Cardiac muscle cell (in vitro differentiated cells and primary cell): ENCODE results near the gene RPL39L. TPM values are rescaled to one million over a fixed set of nuclear protein-coding genes. Genes with fewer than 3 reads are reported as not detected.

Source experiments
- DNase-seq, 2 donors: peaks; one replicate each; pipeline versions ENCODE4 v3.0.0 to v3.0.0-alpha.2; 2010 to 2017; ENCODE audit warnings: low read depth in 1 of 2, low spot score in 1 of 2
- H3K27ac ChIP-seq: fragments of 200-600 bp; sonication (generic); 2 replicates; pipeline ENCODE4 v1.5.1; 2016
- H3K27me3 ChIP-seq: fragments of 200-600 bp; sonication (generic); 2 replicates; pipeline ENCODE4 v1.6.0; 2016; ENCODE audit warnings: control low read depth
- H3K36me3 ChIP-seq: fragments of 200-600 bp; sonication (generic); 2 replicates; pipeline ENCODE4 v1.5.1; 2016; ENCODE audit warnings: control low read depth
- H3K4me1 ChIP-seq: fragments of 200-600 bp; sonication (generic); 2 replicates; pipeline ENCODE4 v1.8.1; 2017; ENCODE audit warnings: low read depth, mild to moderate bottlenecking, mixed run types
- H3K4me3 ChIP-seq: fragments of 200-600 bp; sonication (generic); 2 replicates; pipeline ENCODE4 v1.5.1; 2016; ENCODE audit warnings: mild to moderate bottlenecking
- H3K9me3 ChIP-seq: fragments of 200-600 bp; sonication (generic); 2 replicates; pipeline ENCODE4 v1.5.1; 2017; ENCODE audit warnings: low read depth, mild to moderate bottlenecking, control low read depth
- polyA plus RNA-seq: library from polyadenylated mRNA; unstranded; fragments of >200 nt; fragmentation: Nextera tagmentation; extraction: Ambion mirVana; gene quantifications from 2 replicates; pipeline ENCODE4 v1.2.1, GENCODE V29; 2016
- total RNA-seq: library from RNA; depleted of rRNA; stranded (reverse); fragments of >200 nt; gene quantifications from 2 replicates; pipeline ENCODE4 v1.2.3, GENCODE V29; 2016
- TF ChIP-seq, protein P1 (sequence below): IDR thresholded peaks from 2 replicates; pipeline ENCODE4 v1.5.1; 2012; ENCODE audit warnings: low read depth, mild to moderate bottlenecking, low read length

The RPL39L gene
- total and polyA plus RNA-seq, 2 experiments from 2014 or later = 24.8 to 56.2 TPM

DNA sequence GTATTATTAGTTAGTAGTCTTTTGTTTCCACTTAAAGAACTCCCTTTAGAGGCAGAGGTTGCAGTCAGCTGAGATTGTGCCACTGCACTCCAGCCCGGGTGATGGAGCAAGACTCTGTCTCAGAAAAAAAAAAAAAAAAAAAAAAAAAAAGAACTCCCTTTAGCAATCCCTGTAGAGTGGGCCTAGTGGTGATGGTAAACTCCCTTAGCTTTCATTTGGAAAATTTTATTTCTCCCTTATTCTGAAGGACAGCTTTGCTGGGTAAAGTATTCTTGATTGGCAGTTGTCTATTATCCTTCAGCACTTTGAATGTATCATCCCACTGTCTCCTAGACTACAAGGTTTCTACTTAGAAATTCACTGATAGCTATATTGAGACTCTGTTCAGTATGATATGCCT, 46.0 kb downstream of the RPL39L start:
- TF ChIP-seq, protein P1, sequence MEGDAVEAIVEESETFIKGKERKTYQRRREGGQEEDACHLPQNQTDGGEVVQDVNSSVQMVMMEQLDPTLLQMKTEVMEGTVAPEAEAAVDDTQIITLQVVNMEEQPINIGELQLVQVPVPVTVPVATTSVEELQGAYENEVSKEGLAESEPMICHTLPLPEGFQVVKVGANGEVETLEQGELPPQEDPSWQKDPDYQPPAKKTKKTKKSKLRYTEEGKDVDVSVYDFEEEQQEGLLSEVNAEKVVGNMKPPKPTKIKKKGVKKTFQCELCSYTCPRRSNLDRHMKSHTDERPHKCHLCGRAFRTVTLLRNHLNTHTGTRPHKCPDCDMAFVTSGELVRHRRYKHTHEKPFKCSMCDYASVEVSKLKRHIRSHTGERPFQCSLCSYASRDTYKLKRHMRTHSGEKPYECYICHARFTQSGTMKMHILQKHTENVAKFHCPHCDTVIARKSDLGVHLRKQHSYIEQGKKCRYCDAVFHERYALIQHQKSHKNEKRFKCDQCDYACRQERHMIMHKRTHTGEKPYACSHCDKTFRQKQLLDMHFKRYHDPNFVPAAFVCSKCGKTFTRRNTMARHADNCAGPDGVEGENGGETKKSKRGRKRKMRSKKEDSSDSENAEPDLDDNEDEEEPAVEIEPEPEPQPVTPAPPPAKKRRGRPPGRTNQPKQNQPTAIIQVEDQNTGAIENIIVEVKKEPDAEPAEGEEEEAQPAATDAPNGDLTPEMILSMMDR = no peak
- Histone ChIP-seq H3K4me1 (no peaks in the 10 kb centered on the region), H3K27ac (no peak overlapping the region), H3K4me3 (no peak overlapping the region), H3K9me3 (no peaks in the 10 kb centered on the region), H3K27me3 (no peaks in the 10 kb centered on the region), H3K36me3 (no peaks in the 10 kb centered on the region)
- DNase-seq = no peak

GRCh38 chr3:187088701-187089100, 50.6 kb downstream of the RPL39L start:
- DNase-seq = no peak
- TF ChIP-seq, protein P1 = no peak
- peaks cover 3% of the 10 kb centered on the region for H3K9me3 ChIP-seq
- H3K27me3 ChIP-seq = no peaks in the 10 kb centered on the region
- no peak overlapping the region for H3K27ac ChIP-seq
- H3K4me1 ChIP-seq = no peaks in the 10 kb centered on the region
- H3K36me3 ChIP-seq = no peaks in the 10 kb centered on the region
- H3K4me3 ChIP-seq = no peak overlapping the region

DNA sequence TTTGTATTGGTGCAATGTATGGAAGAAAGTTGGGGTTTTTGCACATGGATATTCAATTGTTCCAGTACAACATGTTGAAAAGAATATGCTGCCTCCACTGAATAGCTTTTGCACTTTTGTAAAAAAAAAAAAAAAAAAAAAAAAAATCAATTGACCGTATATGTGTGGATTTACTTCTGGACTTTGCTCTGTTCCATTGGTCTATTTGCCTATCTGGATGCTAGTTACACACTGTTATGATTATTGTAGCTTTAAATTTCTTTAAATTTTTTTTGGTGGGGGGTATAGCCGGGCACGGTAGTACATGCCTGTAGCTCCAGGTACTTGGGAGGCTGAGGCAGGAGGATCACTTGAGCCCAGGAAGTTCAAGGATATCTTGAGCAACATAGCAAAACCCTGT, 52.5 kb downstream of the RPL39L start:
- TF ChIP-seq, protein P1 = no peak
- Histone ChIP-seq H3K27me3 (no peaks in the 10 kb centered on the region), H3K4me3 (no peak overlapping the region), H3K27ac (no peak overlapping the region), H3K4me1 (no peaks in the 10 kb centered on the region), H3K36me3 (no peaks in the 10 kb centered on the region), H3K9me3 (peaks cover 3% of the 10 kb centered on the region)
- no peak for DNase-seq

DNA sequence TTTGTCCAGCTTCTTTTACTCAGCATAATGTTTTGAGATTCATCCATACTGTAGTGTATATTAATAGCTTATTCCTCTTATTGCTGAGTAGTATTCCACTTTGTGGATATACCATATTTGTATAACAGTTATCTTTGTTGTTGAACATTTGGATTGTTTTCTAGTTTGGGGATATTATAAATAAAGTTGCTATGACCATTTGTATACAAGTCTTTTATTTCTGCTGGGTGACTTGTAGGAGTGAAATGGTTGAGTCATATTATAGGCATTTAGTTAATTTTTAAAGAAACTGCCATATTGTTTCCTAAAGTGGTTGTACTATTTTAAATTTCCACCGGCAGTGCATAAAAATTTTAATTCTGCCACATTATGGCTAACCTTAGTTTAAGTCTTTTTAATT, 53.4 kb downstream of the RPL39L start:
- no peak for DNase-seq
- no peaks in the 10 kb centered on the region for H3K27me3 ChIP-seq
- no peak overlapping the region for H3K27ac ChIP-seq
- no peak overlapping the region for H3K4me3 ChIP-seq
- TF ChIP-seq, protein P1 = no peak
- H3K9me3 ChIP-seq = peaks cover 3% of the 10 kb centered on the region
- no peaks in the 10 kb centered on the region for H3K36me3 ChIP-seq
- no peaks in the 10 kb centered on the region for H3K4me1 ChIP-seq

DNA sequence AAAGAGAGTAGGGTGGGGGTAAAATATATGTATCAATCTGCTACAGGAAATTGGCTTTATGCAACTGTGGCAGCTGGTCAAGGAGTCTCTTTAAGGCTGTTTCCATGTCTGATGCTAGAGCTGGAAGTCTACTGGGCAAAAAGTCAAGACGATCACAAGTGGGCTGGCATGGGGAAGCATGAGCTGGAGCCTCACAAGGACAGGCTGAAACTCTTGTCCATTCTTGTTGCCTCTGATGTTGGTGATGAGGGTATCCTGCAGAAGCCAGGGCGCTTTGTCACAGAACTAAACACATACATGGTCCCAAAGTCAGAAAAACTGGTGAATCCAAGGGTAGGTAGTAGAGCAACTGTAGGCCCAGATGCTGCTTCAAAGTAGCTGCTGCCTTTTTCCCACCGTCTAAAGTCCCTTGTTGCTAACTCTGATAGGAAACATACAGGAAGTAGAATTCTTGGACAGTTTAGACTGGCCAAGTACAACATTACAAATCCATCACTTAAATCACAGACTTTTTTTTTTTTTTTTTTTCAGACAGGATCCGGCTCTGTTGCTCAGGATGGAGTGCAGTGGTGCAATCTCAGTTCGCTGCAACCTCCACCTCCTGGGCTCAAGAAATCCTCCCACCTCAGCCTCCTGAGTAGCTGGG, 54.2 kb downstream of the RPL39L start:
- Histone ChIP-seq H3K4me1 (no peaks in the 10 kb centered on the region), H3K27me3 (no peaks in the 10 kb centered on the region), H3K27ac (no peak overlapping the region), H3K9me3 (peaks cover 3% of the 10 kb centered on the region), H3K36me3 (no peaks in the 10 kb centered on the region), H3K4me3 (no peak overlapping the region)
- peak in 1 of 2 donors; percentile 22 for DNase-seq
- TF ChIP-seq, protein P1 = no peak
